SK-N-SH (cell line): ENCODE measurements around the gene PIR.

Source experiments
- MEF2A ChIP-seq: IDR thresholded peaks from 2 replicates; pipeline ENCODE4 v1.4.0; 2012; ENCODE audit warnings: low read depth, borderline replicate concordance
- RCOR1 ChIP-seq: fragments of 150-350 bp; IDR thresholded peaks from 2 replicates; pipeline ENCODE4 v1.6.1; 2017; ENCODE audit warnings: antibody characterized with exemption, low read length
- TF ChIP-seq, protein P1 (sequence below): fragments of 200-600 bp; sonication (generic); IDR thresholded peaks from 2 replicates; pipeline ENCODE4 v1.6.1; 2017; ENCODE audit warnings: antibody characterized with exemption, mild to moderate bottlenecking, moderate library complexity

DNA sequence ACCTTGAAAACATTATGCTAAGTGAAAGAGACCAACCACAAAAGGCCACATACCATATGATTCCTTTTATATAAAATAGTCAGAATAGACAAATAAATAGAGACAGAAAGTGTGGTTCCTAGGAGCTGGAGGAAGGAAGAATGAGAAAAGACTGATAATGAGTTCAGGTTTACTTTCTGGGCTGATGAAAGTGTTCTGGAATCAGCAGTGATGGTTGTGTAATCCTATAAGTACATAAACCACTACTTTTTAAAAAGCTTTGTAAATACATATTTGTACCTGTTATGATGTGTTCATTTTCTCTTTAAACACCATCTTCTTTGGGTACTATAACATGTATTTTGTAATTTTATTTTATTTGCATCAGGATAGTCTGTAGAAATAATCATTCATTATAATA is 20.6 kb downstream of the PIR start:
- TF ChIP-seq, protein P1, sequence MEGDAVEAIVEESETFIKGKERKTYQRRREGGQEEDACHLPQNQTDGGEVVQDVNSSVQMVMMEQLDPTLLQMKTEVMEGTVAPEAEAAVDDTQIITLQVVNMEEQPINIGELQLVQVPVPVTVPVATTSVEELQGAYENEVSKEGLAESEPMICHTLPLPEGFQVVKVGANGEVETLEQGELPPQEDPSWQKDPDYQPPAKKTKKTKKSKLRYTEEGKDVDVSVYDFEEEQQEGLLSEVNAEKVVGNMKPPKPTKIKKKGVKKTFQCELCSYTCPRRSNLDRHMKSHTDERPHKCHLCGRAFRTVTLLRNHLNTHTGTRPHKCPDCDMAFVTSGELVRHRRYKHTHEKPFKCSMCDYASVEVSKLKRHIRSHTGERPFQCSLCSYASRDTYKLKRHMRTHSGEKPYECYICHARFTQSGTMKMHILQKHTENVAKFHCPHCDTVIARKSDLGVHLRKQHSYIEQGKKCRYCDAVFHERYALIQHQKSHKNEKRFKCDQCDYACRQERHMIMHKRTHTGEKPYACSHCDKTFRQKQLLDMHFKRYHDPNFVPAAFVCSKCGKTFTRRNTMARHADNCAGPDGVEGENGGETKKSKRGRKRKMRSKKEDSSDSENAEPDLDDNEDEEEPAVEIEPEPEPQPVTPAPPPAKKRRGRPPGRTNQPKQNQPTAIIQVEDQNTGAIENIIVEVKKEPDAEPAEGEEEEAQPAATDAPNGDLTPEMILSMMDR = no peak
- TF ChIP-seq MEF2A (no peak), RCOR1 (no peak)
